Endothelial cell of umbilical vein (primary cell): Measurements from ENCODE around the gene PRKCD. TPM values are rescaled to one million over a fixed set of nuclear protein-coding genes. Genes with fewer than 3 reads are reported as not detected.

Source experiments
- BruUV-seq: library from RNA; stranded (reverse); fragments of 400-500 nt; replicated peaks from 2 replicates; lab custom pipeline; 2021; lab: Mats Ljungman, UMichigan
- CTCF ChIA-PET: fragments of 300-600, 350-600 bp; sonication (Branson Sonifier 250); formaldehyde crosslinking; loops from one replicate; lab custom pipeline; 2021; ENCODE audit warnings: antibody characterized with exemption, inconsistent platforms; lab: Charles Lee
- POLR2A ChIA-PET: fragments of 300-600, 350-600 bp; sonication (Branson Sonifier 250); formaldehyde crosslinking; loops from one replicate; lab custom pipeline; 2021; ENCODE audit warnings: antibody characterized with exemption, inconsistent platforms; lab: Charles Lee
- DNase-seq: peaks from one replicate; pipeline ENCODE4 v3.0.0-alpha.2; 2011; ENCODE audit warnings: low read depth, low spot score
- FAIRE-seq: peaks from 2 replicates; lab custom pipeline; 2011; peaks lifted over from hg19 to GRCh38; lab: Jason Lieb, UNC
- H2AFZ ChIP-seq: 2 replicates; pipeline ENCODE4 v1.6.0; 2012; ENCODE audit warnings: low read depth, low read length, control low read depth, inconsistent platforms
- H3K27ac ChIP-seq: 2 replicates; pipeline ENCODE4 v1.5.1; 2011; ENCODE audit warnings: low read depth, mild to moderate bottlenecking, control low read depth, low read length, moderate library complexity; ENCODE audit not compliant: insufficient read depth
- H3K27me3 ChIP-seq, 2 experiments: 2 replicates each; pipeline versions ENCODE4 v1.6.0 to v1.6.1; 2011; ENCODE audit warnings: low read length in 2 of 2, mixed read lengths in 1 of 2; ENCODE audit not compliant: control insufficient read depth in 2 of 2, insufficient read depth in 2 of 2
- H3K36me3 ChIP-seq, 2 experiments: 2 replicates in 1 of 2; 3 replicates in 1 of 2; pipeline ENCODE4 v1.5.1; 2011; ENCODE audit warnings: low read length in 2 of 2, mild to moderate bottlenecking in 1 of 2, moderate library complexity in 1 of 2; ENCODE audit not compliant: control insufficient read depth in 2 of 2, insufficient read depth in 2 of 2; ENCODE audit errors: extremely low read depth in 1 of 2
- H3K4me1 ChIP-seq: 3 replicates; pipeline ENCODE4 v1.5.1; 2011; ENCODE audit warnings: mild to moderate bottlenecking, low read length; ENCODE audit not compliant: control insufficient read depth, insufficient read depth; ENCODE audit errors: extremely low read depth
- H3K4me2 ChIP-seq: 2 replicates; pipeline ENCODE4 v1.6.1; 2011; ENCODE audit warnings: low read length, control low read depth, mixed read lengths; ENCODE audit not compliant: insufficient read depth
- H3K4me3 ChIP-seq, 3 experiments: fragments of 200-600 bp in 1 of 3; sonication (generic), shearing (Covaris generic) in 1 of 3; replicated peaks in 1 of 3; 2 replicates each; pipeline ENCODE4 v1.5.1; 2011 to 2016; ENCODE audit warnings: control low read depth in 3 of 3, low read length in 3 of 3, mild to moderate bottlenecking in 2 of 3, inconsistent platforms in 1 of 3, low read depth in 1 of 3, moderate library complexity in 1 of 3; ENCODE audit not compliant: insufficient read depth in 1 of 3
- H3K79me2 ChIP-seq: 2 replicates; pipeline ENCODE4 v1.6.0; 2012; ENCODE audit warnings: low read length, inconsistent platforms; ENCODE audit not compliant: control insufficient read depth, insufficient read depth
- H3K9ac ChIP-seq: replicated peaks from 2 replicates; pipeline ENCODE3; 2011; ENCODE audit warnings: low read length, control low read depth; ENCODE audit not compliant: insufficient read depth; ENCODE audit errors: extremely low read depth
- H3K9me1 ChIP-seq: replicated peaks from 3 replicates; pipeline ENCODE4 v1.6.0; 2011; ENCODE audit warnings: mild to moderate bottlenecking, low read length; ENCODE audit not compliant: control insufficient read depth, insufficient read depth; ENCODE audit errors: extremely low read depth
- H3K9me3 ChIP-seq: replicated peaks from 2 replicates; pipeline ENCODE4 v1.5.1; 2012; ENCODE audit warnings: low read length, inconsistent platforms; ENCODE audit not compliant: control insufficient read depth, insufficient read depth
- H4K20me1 ChIP-seq: replicated peaks from 2 replicates; pipeline ENCODE3; 2011; ENCODE audit warnings: mild to moderate bottlenecking, low read length; ENCODE audit not compliant: control insufficient read depth, insufficient read depth; ENCODE audit errors: extremely low read depth
- CTCF ChIP-seq, 2 donors: IDR thresholded peaks; 1 replicate in 1 of 2; 2 replicates in 1 of 2; pipeline ENCODE4 v1.5.1; 2011; ENCODE audit warnings: low read length in 2 of 2, mild to moderate bottlenecking in 2 of 2, moderate library complexity in 2 of 2, control low read depth in 1 of 2, inconsistent platforms in 1 of 2, low read depth in 1 of 2; ENCODE audit not compliant: insufficient read depth in 1 of 2; ENCODE audit errors: extremely low read depth in 1 of 2
- EZH2 ChIP-seq: IDR thresholded peaks from 2 replicates; pipeline ENCODE4 v1.6.1; 2012; ENCODE audit warnings: borderline replicate concordance, low read depth, mild to moderate bottlenecking, moderate library complexity, low read length, inconsistent platforms; ENCODE audit not compliant: severe bottlenecking
- FOS ChIP-seq: IDR thresholded peaks from 2 replicates; pipeline ENCODE4 v1.6.1; 2011; ENCODE audit warnings: mild to moderate bottlenecking, low read length, moderate library complexity, borderline replicate concordance; ENCODE audit not compliant: insufficient read depth
- MAX ChIP-seq: IDR thresholded peaks from 2 replicates; pipeline ENCODE4 v1.6.1; 2011; ENCODE audit not compliant: insufficient read depth, insufficient read length
- POLR2A ChIP-seq: IDR thresholded peaks from 2 replicates; pipeline ENCODE4 v1.6.1; 2012; ENCODE audit warnings: low read depth, mild to moderate bottlenecking, control low read depth, low read length
- POLR2AphosphoS5 ChIP-seq: IDR thresholded peaks from 2 replicates; pipeline ENCODE4 v1.6.1; 2012; ENCODE audit warnings: low read depth, mild to moderate bottlenecking, control low read depth, low read length, moderate library complexity; ENCODE audit not compliant: insufficient read depth
- dilution Hi-C: fragments of 300-500 bp; cut with MboI; formaldehyde crosslinking; loops from one replicate; pipeline ENCODE4 v1.15.0; 2019; ENCODE audit warnings: low sequenced_read_pairs; ENCODE audit not compliant: extremely low pct_ligation_motif_present
- intact Hi-C: fragments of 100-400 bp; cut with micrococcal nuclease; formaldehyde crosslinking; loops from one replicate; pipeline ENCODE4 v1.10.0; 2022
- polyA plus RNA-seq, 4 experiments: library from polyadenylated mRNA; depleted of rRNA in 3 of 4; stranded (reverse) in 3 of 4; unstranded in 1 of 4; fragments of >200 nt; gene quantifications; 2 replicates each; pipeline versions ENCODE4 v1.2.1 to v1.2.3, GENCODE V29; 2011 to 2012; ENCODE audit warnings: missing spikeins in 1 of 4
- total RNA-seq: library from RNA; stranded (reverse); gene quantifications from 2 replicates; pipeline ENCODE4 v1.2.3, GENCODE V29; 2021

Gene PRKCD
- total and polyA plus RNA-seq, 2 donors (not counting 3 experiments of a cell fraction or from before 2014, with no cell fraction given) = 15.5 to 19.0 TPM

GRCh38 chr3:53155760-53156159, 5.2 kb upstream of the PRKCD start:
- Histone ChIP-seq H4K20me1 (no peaks in the 10 kb centered on the region), H3K27me3 (peaks cover 0 to 2% of the 10 kb centered on the region in 2 experiments), H3K4me3 (no peak overlapping the region), H3K79me2 (no peaks in the 10 kb centered on the region), H3K4me1 (peaks cover 17% of the 10 kb centered on the region), H3K9me3 (no peaks in the 10 kb centered on the region), H3K9me1 (no peaks in the 10 kb centered on the region), H3K9ac (no peak overlapping the region), H2AFZ (no peak overlapping the region), H3K4me2 (no peak overlapping the region), H3K36me3 (no peaks in the 10 kb centered on the region), H3K27ac (no peak overlapping the region)
- DNase-seq (no peak), FAIRE-seq (no peak)
- CTCF ChIA-PET = interaction anchor here (4.2 kb wide), 1 partner anchor 22 kb away, joined by 14 read pairs; no protein-coding TSS in a partner anchor
- dilution Hi-C loops (no loop called here), intact Hi-C loops (no loop called here)
- POLR2A ChIA-PET = no interaction called here
- no peak for TF ChIP-seq POLR2AphosphoS5
- TF ChIP-seq POLR2A = no peak
- no peak for TF ChIP-seq FOS
- TF ChIP-seq EZH2 = no peak
- no peak for TF ChIP-seq CTCF (IDR thresholded peaks at IDR 0.05; ENCODE audit: extremely low read depth in 1 of 2, insufficient read depth in 1 of 2, low read depth in 1 of 2, low read length in 2 of 2)
- no peak for TF ChIP-seq MAX
- BruUV-seq = no TSS peak
